Inflammatory macrophage (primary cell): ENCODE data around the gene PHKB.
"Not testable (repeated sequence)": the region's sequence is repeated elsewhere in the genome, so short reads cannot be mapped to it uniquely, and the experiment has no call there.

Source experiments
- DNase-seq, 2 donors: peaks; one replicate each; pipeline ENCODE4 v3.0.0-alpha.2; 2020 to 2022

The PHKB gene

DNA sequence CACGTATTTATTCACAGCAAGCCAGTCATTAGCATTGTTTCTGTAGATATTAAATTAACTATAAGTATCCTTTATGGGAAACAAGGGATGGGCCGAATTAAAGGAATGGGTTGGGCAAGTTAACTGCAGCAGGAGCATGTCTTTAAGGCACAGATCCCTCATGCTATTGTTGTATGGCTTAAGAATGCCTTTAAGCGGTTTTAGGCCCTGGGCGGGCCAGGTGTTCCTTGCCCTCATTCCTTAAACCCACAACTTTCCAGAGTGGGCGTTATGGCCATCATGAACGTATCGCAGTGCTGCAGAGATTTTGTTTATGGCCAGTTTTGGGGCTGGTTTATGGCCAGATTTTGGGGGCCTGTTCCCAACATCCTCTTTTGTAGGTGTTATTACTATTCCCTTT is 9.1 kb downstream of the PHKB start:
- no peak for DNase-seq

DNA sequence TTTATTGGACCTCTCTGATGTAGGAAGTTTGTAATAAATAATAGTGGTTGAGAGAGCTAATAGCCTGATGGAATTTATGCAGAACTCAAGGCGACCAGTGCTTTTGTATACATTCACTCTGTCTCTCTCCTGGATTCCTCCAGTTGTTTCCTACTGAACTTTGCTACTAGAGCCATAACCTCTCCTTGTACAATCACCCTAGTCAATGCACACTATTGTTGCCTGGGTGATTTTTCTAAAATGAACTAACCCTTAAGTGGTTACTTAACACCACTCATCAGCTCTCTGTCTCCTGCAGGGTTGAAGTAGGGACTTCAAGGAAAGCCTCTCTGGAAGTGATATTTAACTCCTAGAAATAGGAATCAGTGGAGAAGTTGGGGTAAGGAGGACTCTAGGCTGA is 9.7 kb downstream of the PHKB start:
- DNase-seq, result no peak

DNA sequence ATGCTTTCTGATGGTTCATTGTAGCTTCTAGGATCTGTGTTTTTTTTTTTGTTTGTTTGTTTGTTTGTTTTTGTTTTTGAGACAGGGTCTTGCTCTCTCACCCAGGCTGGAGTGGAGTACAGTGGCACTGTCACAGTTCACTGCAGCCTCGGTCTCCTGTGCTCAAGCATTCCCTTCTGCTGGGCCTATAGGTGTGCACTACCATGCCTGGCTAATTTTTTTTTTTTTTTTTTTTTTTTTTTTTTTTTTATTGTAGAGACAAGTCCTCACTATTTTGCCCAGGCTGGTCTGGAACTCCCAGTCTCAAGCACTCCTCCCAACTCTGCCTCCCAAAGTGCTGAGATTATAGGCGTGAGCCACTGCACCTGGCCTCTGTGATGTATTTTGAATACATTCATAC is 11.9 kb downstream of the PHKB start:
- not testable (repeated sequence) for DNase-seq

DNA sequence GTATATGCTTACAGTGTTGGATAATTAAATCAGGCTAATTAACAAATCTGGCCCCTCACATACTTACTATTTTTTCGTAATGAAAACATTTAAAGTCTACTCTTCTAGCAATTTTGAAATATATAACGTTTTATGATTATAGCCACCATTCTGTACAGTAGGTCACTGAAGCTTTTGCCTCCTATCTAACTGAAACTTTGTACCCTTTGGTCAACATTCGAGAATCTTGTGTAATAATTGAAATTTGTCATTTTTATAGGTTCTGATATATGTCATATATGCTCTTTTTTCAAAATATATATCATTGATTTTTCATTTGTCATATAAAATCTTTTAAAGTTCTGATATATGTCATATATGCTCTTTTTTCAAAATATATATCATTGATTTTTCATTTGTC is 12.7 kb downstream of the PHKB start:
- no peak for DNase-seq

DNA sequence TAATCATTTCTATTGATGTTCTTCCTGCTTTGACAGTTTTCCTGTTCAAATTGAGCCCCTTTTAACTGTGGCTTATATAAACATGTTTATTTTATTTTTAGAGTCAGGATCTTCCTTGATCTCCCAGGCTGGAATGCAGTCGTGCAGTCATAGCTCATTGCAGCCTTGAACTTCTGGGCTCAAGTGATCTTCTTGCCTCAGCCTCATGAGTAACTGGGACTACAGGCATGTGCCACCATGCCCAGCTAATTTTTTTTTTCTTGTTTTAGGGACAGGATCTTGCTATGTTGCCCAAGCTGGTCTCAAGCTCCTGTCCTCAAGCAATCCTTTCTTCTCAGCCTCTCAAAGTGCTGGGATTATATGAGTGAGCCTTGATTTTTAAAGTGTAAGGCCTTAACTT is 14.7 kb downstream of the PHKB start:
- DNase-seq, result no peak

DNA sequence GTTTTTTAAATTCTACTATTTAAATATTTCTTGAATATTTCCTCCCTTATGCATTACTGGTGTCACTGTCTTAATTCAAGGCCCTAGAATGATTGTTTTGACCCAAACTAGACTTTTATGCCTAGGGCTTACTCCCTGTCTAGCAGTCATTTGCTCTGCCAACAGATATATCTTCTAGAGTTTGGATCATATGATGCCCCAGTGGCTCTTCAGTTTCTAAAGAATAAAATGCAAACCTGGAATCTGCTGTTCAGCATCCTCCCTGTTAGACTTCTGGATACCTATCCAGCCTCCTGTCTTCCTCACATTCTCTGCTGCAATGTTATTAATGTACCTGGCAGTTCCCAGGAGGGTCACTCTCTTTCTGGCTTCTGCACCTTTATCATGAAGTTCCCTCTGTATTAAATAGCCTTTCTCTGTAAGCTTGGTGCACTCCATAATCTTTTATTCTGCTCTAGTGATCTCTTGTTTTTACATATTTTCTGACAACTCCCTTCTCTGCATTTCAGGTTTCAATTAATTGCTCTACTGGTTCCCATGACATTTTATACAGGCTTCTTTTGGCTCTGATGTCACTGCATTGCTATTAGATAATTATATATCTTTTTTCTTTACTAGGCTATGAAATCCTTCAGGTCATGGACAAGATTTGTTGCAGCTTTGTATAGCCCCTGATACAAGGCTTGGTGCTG is 15.7 kb downstream of the PHKB start:
- no peak for DNase-seq

DNA sequence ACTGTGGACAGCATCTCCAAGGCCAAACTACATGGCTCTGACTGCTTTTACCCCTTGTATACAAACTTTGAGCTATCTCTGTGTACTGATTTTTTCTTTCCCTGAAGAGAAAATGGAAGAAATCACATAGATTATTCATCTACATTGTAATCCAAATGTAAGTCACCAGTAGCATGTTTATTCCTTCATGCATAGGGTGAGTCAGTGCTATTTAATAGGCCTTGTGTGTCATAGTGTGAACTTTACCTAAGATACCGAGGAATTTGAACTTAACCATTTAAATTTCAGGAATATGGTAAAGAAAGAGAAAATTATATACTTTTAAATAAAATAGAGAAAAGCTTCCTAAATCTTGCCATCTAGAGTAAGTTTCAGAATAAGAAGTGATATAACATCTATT is 16.5 kb downstream of the PHKB start:
- no peak for DNase-seq

DNA sequence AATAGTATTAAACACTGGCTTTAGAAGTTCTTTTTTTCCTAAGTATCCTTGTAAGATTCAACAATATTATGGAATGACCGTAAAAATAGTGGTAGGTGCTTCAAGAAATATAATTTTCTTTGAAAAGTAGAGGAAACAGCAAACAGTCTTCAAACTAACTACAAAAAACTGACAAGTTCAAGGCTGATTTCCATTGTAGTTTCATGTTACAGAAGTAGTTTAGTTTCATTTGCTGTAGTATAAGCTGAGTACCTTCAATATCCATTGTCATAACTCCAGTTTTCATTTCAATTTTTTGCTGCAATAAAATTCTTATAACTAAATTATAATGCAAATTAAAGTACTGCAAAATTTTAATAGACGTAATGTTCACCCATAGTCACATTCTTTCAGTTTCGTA is 19.3 kb downstream of the PHKB start:
- DNase-seq, result no peak

DNA sequence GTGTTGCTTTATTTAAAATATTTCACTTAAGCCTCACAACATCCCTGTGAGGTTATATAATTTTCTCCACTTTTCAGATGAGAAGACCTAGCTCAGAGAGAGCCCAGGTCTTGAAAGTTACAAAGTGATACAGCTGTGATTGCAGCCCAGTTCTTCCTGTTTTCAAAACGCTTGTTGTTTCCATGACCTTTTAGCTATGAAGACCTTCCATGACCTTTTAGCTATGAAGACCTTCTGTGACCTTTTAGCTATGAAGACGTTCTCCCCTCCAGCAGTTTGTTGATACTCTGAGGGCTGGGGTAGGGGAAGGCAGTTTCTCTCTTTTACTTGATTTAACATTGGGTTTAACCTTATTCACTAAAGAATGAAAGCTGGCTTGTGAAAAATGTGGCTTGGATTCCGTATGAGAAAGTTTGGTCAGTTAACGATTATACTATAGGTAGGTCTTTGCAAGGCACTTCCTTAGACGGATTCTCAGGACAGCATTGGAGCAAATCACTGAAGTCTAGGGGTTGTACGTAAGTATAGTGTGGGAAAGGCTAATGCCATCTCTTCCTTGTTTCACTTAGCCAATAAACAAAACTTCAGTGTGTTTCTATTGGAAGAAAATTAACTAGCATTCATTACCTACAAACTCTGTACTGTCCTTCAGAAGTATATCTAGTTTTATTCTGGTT is 20.7 kb downstream of the PHKB start:
- no peak for DNase-seq

DNA sequence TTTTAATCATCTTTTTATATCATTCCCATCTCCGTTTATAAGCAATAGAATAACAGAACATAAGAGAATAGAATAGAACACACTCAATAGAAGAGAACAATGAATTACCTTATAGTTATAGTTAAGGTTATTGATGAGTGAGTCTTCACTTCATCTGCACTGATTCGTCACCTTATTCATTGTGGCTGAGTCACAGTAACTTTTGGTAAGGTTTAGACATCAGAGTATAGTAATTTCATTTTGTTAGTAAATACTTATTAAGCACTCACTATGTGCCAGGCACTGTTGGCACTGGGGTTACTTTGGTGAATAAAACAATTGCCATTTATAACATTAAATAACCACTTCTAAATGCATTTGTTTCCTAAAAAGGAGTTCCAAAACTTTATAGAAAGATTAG is 22.5 kb downstream of the PHKB start:
- DNase-seq, result no peak

DNA sequence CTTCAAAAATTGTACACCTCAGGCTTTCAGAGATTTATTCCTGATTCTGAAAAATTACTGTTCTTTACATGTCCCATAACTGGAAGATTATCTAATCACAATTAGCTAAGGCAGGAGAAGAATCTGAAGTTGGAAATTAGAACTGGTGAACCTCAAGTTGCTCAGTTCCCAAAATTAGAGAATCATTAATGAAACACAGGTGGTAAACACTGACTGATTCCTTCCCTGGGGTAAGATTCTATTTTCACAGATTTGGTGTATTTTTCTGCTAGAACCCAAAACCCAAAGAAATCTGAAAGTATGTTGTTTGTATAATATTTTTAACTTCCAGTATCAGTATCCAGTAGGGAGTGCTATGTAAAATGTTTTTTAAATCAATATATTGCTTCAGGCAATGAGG is 25.7 kb downstream of the PHKB start:
- no peak for DNase-seq

DNA sequence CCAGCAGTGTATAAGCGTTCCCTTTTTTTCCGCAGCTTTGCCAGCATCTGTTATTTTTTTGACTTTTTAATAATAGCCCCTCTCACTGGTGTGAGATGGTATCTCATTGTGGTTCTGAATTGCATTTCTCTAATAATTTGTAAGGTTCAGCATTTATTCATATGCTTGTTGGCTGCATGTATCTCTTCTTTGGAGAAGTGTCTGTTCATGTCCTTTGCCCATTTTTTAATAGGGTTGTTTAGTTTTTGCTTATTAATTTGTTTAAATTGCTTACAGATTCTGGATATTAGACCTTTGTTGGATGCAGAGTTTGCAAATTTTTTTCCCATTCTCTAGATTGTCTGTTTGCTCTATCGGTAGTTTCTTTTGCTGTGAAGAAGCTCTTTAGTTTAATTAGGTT is 26.9 kb downstream of the PHKB start:
- DNase-seq, result no peak

DNA sequence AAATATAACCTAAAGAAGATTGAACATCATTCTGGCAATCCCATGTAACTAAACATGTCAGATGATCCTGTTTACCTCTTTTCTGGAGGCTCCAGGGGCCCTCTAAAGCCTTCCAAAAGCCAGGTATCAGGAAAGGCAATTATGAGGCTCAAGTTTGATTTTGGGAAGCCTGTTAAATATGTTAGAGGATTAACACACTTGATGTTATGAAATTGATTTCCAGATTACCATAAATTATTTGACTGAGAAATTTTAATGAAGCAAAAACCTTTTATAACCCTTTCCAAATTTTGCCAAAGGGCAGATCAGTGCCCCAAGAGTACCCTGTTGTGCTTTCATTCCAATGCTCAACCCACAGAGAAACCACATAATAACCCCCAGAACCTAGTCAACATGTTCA is 29.3 kb downstream of the PHKB start:
- DNase-seq, result no peak

DNA sequence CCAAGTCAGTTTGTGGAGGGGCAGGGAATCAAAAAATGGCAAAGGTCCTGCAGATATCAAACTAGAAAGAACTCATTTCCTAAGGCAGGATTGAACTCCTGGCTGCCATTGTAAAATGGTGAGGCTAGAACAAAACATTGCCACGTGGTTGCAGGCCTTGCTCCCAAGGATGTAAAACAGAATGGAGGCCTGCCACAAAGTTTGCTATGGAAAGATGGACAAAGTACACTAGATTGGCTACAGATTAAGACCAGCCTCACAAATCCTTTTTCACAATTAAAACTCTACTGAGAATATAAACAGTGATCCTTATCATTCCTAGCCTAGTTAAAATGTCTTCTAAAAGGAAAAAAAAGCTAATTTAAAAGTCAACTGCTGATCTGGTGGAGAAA is 30.9 kb downstream of the PHKB start:
- no peak for DNase-seq

DNA sequence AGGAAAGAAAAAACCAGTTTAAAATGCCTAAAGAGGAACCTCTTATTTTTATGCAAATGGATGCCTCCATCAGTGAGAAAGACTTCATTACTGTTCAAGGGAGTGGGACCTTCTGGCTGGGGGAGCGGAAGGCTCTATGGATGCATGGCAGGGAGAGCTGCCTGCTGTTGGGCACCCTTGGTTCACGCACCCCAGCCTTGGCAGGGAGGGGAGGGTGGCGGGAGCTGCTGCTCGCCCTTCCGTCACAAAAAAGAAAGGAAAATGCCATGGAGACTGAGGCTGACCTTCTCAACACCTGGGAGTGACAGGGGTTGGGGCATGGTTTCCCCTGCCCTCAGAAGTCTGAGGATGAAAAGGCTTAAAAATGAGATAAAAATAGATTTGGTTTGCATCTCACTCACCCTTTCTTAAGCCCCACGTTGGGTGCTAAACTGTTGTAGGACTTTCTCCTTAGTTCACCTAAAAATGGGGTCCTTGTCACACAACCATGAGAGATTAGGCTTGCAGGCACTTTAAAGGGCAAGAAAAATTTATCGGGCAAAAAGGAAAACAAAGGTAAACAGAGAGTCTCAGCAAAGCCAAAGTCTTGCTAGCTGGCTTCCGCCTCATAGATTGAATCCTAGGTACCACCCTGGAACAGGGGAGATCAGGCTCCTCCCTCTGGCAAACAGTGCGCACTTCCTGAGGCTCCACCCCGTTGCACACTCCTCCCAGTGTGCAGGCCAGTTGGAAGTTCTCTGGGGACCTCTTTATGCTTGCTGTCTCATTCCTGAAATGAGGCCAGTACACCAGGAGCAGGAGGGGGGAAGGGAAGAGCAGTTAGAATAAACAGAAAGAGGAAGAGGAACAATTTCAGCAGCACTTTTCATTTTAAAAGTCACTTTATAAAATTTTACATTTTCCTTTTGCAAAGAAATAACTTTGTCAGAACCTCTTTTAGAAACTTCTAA is 31.6 kb downstream of the PHKB start:
- peak; percentile 74 to 85 for DNase-seq

DNA sequence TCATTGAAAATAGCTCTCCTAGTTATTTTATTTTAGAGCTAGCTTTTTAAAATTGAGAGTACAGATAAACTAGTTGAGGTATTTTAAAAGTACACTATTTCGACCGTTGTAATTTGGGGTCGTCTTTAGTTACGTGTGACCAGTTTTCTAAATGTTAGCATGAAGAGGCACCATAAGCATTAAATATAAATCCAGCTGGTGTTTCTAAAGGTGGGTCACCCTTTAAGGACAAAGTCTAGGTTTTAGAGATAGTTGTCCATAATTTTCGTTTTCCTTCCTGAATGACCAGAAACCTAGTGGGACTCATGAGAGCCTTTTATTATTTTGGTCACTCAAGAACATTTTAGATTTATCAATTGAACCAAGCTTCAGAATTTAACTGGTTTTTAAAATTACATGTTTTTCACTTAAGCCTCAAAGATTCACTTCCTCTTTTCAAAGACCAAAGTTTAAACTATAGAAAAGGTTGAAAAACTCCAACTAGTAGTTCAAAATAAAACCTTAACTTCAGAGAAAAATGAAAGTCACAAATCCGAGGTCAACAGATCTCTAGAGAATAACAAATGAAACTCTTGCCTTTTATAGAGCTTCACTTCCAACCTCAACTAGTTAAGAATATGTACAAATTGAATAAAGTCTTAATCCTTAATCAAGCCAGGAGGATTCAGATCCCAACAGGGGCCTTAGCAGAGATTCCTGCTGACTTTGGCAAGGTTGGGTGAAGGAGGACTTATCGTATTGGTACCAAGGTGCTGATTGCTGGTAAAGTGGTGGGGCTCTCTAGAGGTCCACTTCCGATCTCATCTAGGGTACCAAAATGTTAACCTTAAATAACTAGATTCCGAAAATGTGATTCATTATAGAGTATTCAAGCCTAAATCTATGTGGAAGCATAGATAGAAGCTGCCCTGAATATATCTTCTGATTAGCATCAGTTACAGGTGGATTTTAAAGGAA is 32.5 kb downstream of the PHKB start:
- DNase-seq, result peak in 1 of 2 donors; percentile 35

DNA sequence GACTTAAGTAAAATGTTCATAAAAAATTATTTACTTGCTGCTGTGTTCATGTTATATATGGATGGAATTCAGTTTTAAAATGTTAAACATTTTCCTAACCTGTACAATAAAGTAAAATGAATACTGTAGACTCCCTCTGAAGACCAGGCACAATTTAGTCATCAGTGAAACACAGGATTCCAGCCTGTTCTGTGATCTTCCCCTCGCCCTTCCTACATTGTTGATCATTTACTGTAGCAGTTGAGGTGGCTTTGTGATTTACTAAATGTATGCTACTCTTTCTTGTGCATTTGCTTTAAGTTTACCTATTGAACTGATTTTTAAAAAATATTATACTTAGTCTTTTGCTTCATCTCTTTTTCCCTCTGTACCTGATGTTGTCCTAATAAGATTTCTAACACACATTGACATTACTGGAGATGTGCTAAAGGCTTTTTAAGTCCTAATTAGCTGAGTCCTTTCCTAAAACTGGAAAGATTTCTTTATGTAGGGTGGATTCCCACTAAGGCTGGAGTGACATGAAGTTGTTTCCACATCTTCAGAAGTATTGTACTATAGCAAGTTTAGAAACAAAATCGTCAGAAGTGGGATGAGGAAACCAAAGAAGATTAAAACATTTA is 38.1 kb downstream of the PHKB start:
- DNase-seq, result no peak

DNA sequence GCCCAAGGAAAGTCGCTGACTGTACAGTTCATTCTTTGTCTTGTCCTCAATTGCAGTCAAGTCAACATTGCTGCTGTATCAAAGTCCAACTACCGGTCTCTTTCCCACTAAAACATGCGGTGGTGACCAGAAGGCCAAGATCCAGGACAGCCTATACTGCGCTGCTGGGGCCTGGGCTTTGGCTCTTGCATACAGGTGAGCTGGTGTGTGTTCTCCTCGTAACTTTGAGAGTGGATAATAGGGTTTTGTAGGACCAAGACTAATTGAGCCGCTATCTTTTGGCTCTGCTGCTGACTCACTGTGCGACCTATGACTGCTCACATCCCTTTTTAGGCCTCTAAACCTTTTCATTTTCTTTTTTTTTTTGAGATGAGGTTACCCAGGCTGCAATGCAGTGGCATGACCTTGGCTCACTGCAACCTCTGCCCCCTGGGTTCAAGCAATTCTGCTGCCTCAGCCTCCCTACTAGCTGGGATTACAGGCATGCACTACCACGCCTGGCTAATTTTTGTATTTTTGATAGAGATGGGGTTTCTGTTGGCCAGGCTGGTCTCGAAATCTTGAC is 38.7 kb downstream of the PHKB start:
- DNase-seq, result no peak

DNA sequence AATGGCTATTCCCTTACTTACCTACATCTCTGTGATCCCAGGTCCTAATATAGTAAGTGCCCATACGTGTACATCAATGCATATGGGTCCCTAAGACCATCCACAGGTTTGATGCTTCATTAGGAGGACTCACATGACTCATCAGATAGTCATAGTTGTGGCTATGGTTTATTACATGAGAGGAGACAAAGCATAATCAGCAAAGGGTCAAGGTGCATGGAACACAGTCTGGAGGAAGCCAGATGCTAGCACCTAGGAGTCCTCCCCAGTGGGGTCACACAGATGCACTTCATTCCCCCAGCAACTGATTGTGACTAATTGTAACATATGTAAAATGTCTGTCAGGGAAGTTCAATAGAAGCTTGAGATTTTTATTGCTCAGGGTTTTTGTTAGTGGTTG is 42.8 kb downstream of the PHKB start:
- DNase-seq, result no peak

DNA sequence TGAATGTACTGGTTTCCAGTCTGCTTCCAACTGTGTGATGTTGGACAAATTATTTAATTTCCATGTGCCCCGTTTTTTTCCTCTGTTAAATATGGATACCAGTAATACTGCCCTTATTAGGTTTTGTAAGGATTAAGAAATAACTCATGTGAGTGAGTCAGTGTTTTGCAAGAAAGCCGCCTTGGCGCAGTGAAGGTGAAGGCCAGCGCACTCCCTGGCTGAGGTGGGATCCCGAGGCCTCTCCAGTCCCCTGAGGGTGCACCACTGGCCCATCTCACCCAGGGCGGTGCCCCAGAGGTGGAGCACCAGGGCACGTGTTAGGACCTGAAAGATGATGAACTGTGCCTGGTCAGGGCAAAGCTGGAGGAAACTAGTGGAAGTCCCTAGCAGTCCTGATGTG is 43.5 kb downstream of the PHKB start:
- no peak for DNase-seq

DNA sequence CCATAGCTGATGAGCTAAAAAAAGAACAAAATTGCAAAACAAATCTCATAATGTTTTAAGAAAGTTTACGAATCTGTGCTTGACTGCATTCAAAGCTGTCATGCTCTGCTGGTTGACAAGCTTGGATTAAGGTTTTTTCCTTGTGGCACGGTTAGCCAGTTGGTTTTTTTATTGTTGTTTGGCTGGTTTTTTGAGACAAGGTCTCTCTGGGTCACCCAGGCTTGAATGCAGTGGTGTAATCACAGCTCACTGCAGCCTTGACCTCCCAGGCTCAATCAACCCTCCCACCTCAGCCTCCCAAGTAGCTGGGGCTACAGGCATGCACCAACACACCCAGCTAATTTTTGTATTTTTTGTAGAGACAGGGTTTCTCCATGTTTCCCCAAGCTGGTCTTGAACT is 45.7 kb downstream of the PHKB start:
- no peak for DNase-seq

DNA sequence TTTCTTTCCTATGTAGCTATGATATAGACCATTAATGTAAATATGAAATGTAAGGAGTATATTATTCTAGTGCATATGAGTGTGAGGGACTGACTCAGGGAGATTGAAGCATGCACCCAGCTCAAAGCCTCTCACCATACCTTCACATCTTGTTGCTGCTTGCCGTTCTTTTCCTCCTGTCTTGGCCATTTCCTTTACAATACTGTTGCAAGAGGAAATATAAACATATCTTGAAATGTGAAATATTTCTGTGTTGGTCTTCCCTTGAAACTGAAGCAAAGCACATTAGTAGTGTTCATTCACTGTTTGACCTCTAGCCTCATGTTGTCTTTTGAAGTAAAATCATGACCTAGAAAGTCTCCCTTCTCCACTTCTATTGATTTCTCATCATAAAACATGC is 46.6 kb downstream of the PHKB start:
- no peak for DNase-seq
